ENCODE results near the gene PACRG. TPM values are rescaled to one million over a fixed set of nuclear protein-coding genes. Genes with fewer than 3 reads are reported as not detected.

PACRG gene
- total and polyA plus RNA-seq, 12 donors: 2.1 to 34.6 (median 10.0) TPM

GRCh38 chr6:163206196-163206595, 478.4 kb downstream of the PACRG start:
- DNase-seq (no peak), ATAC-seq (no peak)
- H3K4me3 ChIP-seq: no peak overlapping the region
- no peak overlapping the region for H3K27ac ChIP-seq
- H3K9me3 ChIP-seq: peaks cover 0 to 19% (median 3%) of the 10 kb centered on the region in 11 donors
- H3K36me3 ChIP-seq: no peaks in the 10 kb centered on the region
- H3K27me3 ChIP-seq: no peaks in the 10 kb centered on the region
- 95 to 100% methylated on average over 2 of the region's 2 CpGs for WGBS, 2 donors
- intact Hi-C loops (cut with DNase I): loop anchor here in 1 of 10 donors (5.0 kb wide), 1 partner anchor 91 kb away; no protein-coding TSS in a partner anchor
- peaks cover 0 to 5% (median 0%) of the 10 kb centered on the region in 9 donors for H3K4me1 ChIP-seq
- TF ChIP-seq CTCF (IDR thresholded peaks at IDR 0.05): no peak

GRCh38 chr6:163207431-163208383, 479.9 kb downstream of the PACRG start:
- DNase-seq (no peak), ATAC-seq (no peak)
- intact Hi-C loops (cut with DNase I): loop anchor here in 1 of 10 donors (5.0 kb wide), 1 partner anchor 90 kb away; no protein-coding TSS in a partner anchor
- H3K4me1 ChIP-seq: peaks cover 0 to 5% (median 0%) of the 10 kb centered on the region in 9 donors
- WGBS, 2 donors: 77 to 81% methylated on average over 11 of the region's 11 CpGs
- no peak for TF ChIP-seq CTCF (IDR thresholded peaks at IDR 0.05)
- H3K9me3 ChIP-seq: peaks cover 0 to 34% (median 13%) of the 10 kb centered on the region in 11 donors
- H3K36me3 ChIP-seq: no peaks in the 10 kb centered on the region
- peak overlapping the region in 5 of 10 donors; percentile 7 to 87 (median 47) for H3K27ac ChIP-seq
- H3K27me3 ChIP-seq: no peaks in the 10 kb centered on the region
- H3K4me3 ChIP-seq: no peak overlapping the region

GRCh38 chr6:163209005-163209404, 481.2 kb downstream of the PACRG start:
- Histone ChIP-seq H3K4me1 (peaks cover 0 to 5% (median 0%) of the 10 kb centered on the region in 9 donors), H3K9me3 (peaks cover 0 to 39% (median 13%) of the 10 kb centered on the region in 11 donors), H3K36me3 (no peaks in the 10 kb centered on the region), H3K27me3 (no peaks in the 10 kb centered on the region), H3K4me3 (peak overlapping the region in 9 of 10 donors; percentile 17 to 50 (median 45)), H3K27ac (peak overlapping the region; percentile 36 to 88 (median 80))
- WGBS, 2 donors: 37 to 49% methylated on average over 4 of the region's 4 CpGs
- intact Hi-C loops (cut with DNase I): loop anchor here in 1 of 10 donors (5.0 kb wide), 1 partner anchor 88 kb away; no protein-coding TSS in a partner anchor
- DNase-seq (peak in 1 of 2 donors; percentile 16), ATAC-seq (peak; percentile 89 to 96 (median 94))
- TF ChIP-seq CTCF (IDR thresholded peaks at IDR 0.05): no peak

- no peak for ATAC-seq
- H3K4me3 ChIP-seq: no peak overlapping the region
- H3K27ac ChIP-seq: no peak overlapping the region
- DNase-seq: no peak
- H3K27me3 ChIP-seq: no peaks in the 10 kb centered on the region
- intact Hi-C loops (cut with DNase I): loop anchor here in 1 of 10 donors (10.0 kb wide), 1 partner anchor 83 kb away; no protein-coding TSS in a partner anchor
- 96 to 100% methylated on average over 1 of the region's 1 CpG for WGBS, 2 donors
- H3K36me3 ChIP-seq: no peaks in the 10 kb centered on the region
- H3K9me3 ChIP-seq: peaks cover 0 to 25% (median 11%) of the 10 kb centered on the region in 11 donors
- H3K4me1 ChIP-seq: peaks cover 0 to 16% (median 4%) of the 10 kb centered on the region in 9 donors
- no peak for TF ChIP-seq CTCF (IDR thresholded peaks at IDR 0.05)
Observed at GRCh38 chr6:163212123-163212522, 484.3 kb downstream of the PACRG start.

Data from heart right ventricle (tissue), 16 donors.